ENCODE results near the gene NOP53. TPM values are rescaled to one million over a fixed set of nuclear protein-coding genes. Genes with fewer than 3 reads are reported as not detected.

NOP53 gene
- total and polyA plus RNA-seq, 2 of the 8 experiments (the other 6 are each of a cell fraction or from before 2014, with no cell fraction given) = 107 to 245 TPM

GRCh38 chr19:47769534-47769933, 24.2 kb downstream of the NOP53 start:
- no peak overlapping the region for H3K18ac ChIP-seq (ENCODE audit: extremely low read depth, low read length)
- ChIA-PET CTCF (ENCODE audit: partially characterized antibody) (interaction anchor here (6.3 kb wide), 1 partner anchor 20 kb away, joined by 150 read pairs; no protein-coding TSS in a partner anchor), POLR2A (ENCODE audit: partially characterized antibody) (interaction anchor here (0.6 to 7.2 kb wide), 3 partner anchors 18 to 25 kb away, joined by 3 to 46 read pairs (median 7); no protein-coding TSS in a partner anchor)
- 0 out of 2 replicates have a peak overlapping the region, but pooled peaks have one; percentile 39 for H2AK5ac ChIP-seq (ENCODE audit: low read depth, low read length)
- no peak overlapping the region; a peak in 1 of 4 replicates for H3K4me2 ChIP-seq (ENCODE audit: insufficient read depth in 1 of 2, low read depth in 2 of 2, low read length in 2 of 2)
- no peaks in the 10 kb centered on the region for H3K27me3 ChIP-seq (replicated peaks in 1 of 4; ENCODE audit: control insufficient read depth in 3 of 4, extremely low read depth in 1 of 4, insufficient read depth in 3 of 4, low read length in 3 of 4)
- no peak overlapping the region; the same call in 1 of the 2 replicates for H4K8ac ChIP-seq (ENCODE audit: extremely low read depth, insufficient read depth, low read length)
- 85% methylated on average over 3 of the region's 3 CpGs; no CpG with 5 or more reads in 1 of the 2 experiments for WGBS, 2 experiments (ENCODE audit: extremely low coverage in 1 of 2, insufficient coverage in 1 of 2, insufficient read length in 1 of 2, insufficient replicate concordance in 2 of 2, low coverage in 1 of 2, low lambda C conversion rate in 2 of 2, missing lambda C conversion rate in 1 of 2)
- H4K5ac ChIP-seq (ENCODE audit: insufficient read length, low read depth, low read length) = no peak overlapping the region
- H3K27ac ChIP-seq (ENCODE audit: low read depth, low read length) = no peak overlapping the region
- no peaks in the 10 kb centered on the region for H3K79me2 ChIP-seq (ENCODE audit: control insufficient read depth in 1 of 2, insufficient read depth in 2 of 2, low read length in 2 of 2)
- FAIRE-seq (no peak), DNase-seq (ENCODE audit: low read depth in 1 of 2, low spot score in 2 of 2) (no peak)
- H4K20me1 ChIP-seq (replicated peaks in 1 of 2; ENCODE audit: control insufficient read depth in 1 of 2, insufficient read depth in 2 of 2, low read length in 2 of 2) = no peaks in the 10 kb centered on the region
- no peak overlapping the region for H4K91ac ChIP-seq (replicated peaks; ENCODE audit: insufficient read length, low read length)
- H2BK120ac ChIP-seq (replicated peaks; ENCODE audit: low read depth, low read length) = no peak overlapping the region
- TF ChIP-seq SUZ12 (IDR thresholded peaks at IDR 0.05; ENCODE audit: low read length) (no peak), NRF1 (IDR thresholded peaks at IDR 0.05; ENCODE audit: low read depth, low read length) (no peak), CEBPB (IDR thresholded peaks at IDR 0.05; ENCODE audit: low read depth, low read length) (no peak)
- no peak overlapping the region for H2BK15ac ChIP-seq (ENCODE audit: low read length)
- no peak overlapping the region for H2BK12ac ChIP-seq (ENCODE audit: low read depth, low read length)
- H2BK20ac ChIP-seq (ENCODE audit: low read length) = no peak overlapping the region
- H3K4ac ChIP-seq (replicated peaks; ENCODE audit: insufficient read length, low read depth, low read length) = no peak overlapping the region
- H3K9ac ChIP-seq (replicated peaks in 1 of 4; ENCODE audit: extremely low read depth in 1 of 4, low read depth in 3 of 4, low read length in 3 of 4) = no peak overlapping the region
- no peaks in the 10 kb centered on the region for H3K9me3 ChIP-seq (ENCODE audit: insufficient read depth in 2 of 2, low read depth in 1 of 2, low read length in 1 of 2)
- H3K23me2 ChIP-seq (ENCODE audit: low read depth, low read length) = peaks cover 9% of the 10 kb centered on the region; the same call in 1 of the 2 replicates
- no peak overlapping the region for H3K56ac ChIP-seq (replicated peaks; ENCODE audit: insufficient read length, low read depth, low read length)
- H2BK5ac ChIP-seq (ENCODE audit: low read depth, low read length) = no peak overlapping the region
- H3K23ac ChIP-seq (ENCODE audit: insufficient read length) = no peak overlapping the region
- H3K4me1 ChIP-seq (replicated peaks in 1 of 4; ENCODE audit: control insufficient read depth in 3 of 4, insufficient read depth in 4 of 4, low read length in 3 of 4) = peaks cover 0 to 9% (median 6%) of the 10 kb centered on the region in 4 experiments; a peak in 5 of 7 replicates
- H3K36me3 ChIP-seq (ENCODE audit: control insufficient read depth in 2 of 4, insufficient read depth in 4 of 4, low read length in 3 of 4) = no peaks in the 10 kb centered on the region
- no peak overlapping the region for H3K4me3 ChIP-seq (ENCODE audit: extremely low read depth in 1 of 4, insufficient read depth in 2 of 4, low read depth in 3 of 4, low read length in 4 of 4)
- no peak overlapping the region for H3K14ac ChIP-seq (ENCODE audit: insufficient read length)
- H3K79me1 ChIP-seq (ENCODE audit: low read depth, low read length) = no peaks in the 10 kb centered on the region
- no peak overlapping the region for H2AFZ ChIP-seq (ENCODE audit: low read length)
